Measurements from ENCODE around the gene SPEG.

Gene SPEG

GRCh38 chr2:219409619-219410018 lies 25.0 kb upstream of the SPEG start:
- no peak for TF ChIP-seq CTCF (IDR thresholded peaks at IDR 0.05; ENCODE audit: control insufficient read depth, insufficient read depth, low read depth, low read length, missing control alignments)
- no peak for DNase-seq (ENCODE audit: low read depth)
- H3K4me3 ChIP-seq (ENCODE audit: control insufficient read depth, low read depth, low read length), result no peak overlapping the region

- no peak for DNase-seq (ENCODE audit: low read depth)
- no peak for TF ChIP-seq CTCF (IDR thresholded peaks at IDR 0.05; ENCODE audit: control insufficient read depth, insufficient read depth, low read depth, low read length, missing control alignments)
- H3K4me3 ChIP-seq (ENCODE audit: control insufficient read depth, low read depth, low read length), result no peak overlapping the region
Observed at GRCh38 chr2:219410390-219410789, 24.3 kb upstream of the SPEG start.

- no peak overlapping the region for H3K4me3 ChIP-seq (ENCODE audit: control insufficient read depth, low read depth, low read length)
- no peak for DNase-seq (ENCODE audit: low read depth)
- no peak for TF ChIP-seq CTCF (IDR thresholded peaks at IDR 0.05; ENCODE audit: control insufficient read depth, insufficient read depth, low read depth, low read length, missing control alignments)
Observed at GRCh38 chr2:219414857-219415256, 19.8 kb upstream of the SPEG start.

GRCh38 chr2:219415580-219416234 lies 18.9 kb upstream of the SPEG start:
- no peak for TF ChIP-seq CTCF (IDR thresholded peaks at IDR 0.05; ENCODE audit: control insufficient read depth, insufficient read depth, low read depth, low read length, missing control alignments)
- no peak for DNase-seq (ENCODE audit: low read depth)

GRCh38 chr2:219416235-219416602 lies 18.4 kb upstream of the SPEG start:
- no peak overlapping the region for H3K4me3 ChIP-seq (ENCODE audit: control insufficient read depth, low read depth, low read length)
- no peak for TF ChIP-seq CTCF (IDR thresholded peaks at IDR 0.05; ENCODE audit: control insufficient read depth, insufficient read depth, low read depth, low read length, missing control alignments)
- no peak for DNase-seq (ENCODE audit: low read depth)

More at GRCh38 chr2:219415580-219416234, 18.9 kb upstream of the SPEG start:
- no peak overlapping the region for H3K4me3 ChIP-seq (ENCODE audit: control insufficient read depth, low read depth, low read length)

- TF ChIP-seq CTCF (IDR thresholded peaks at IDR 0.05; ENCODE audit: control insufficient read depth, insufficient read depth, low read depth, low read length, missing control alignments), result no peak
- DNase-seq (ENCODE audit: low read depth), result no peak
Observed at GRCh38 chr2:219416938-219417337, 17.7 kb upstream of the SPEG start.

More at GRCh38 chr2:219416938-219417337, 17.7 kb upstream of the SPEG start:
- no peak overlapping the region for H3K4me3 ChIP-seq (ENCODE audit: control insufficient read depth, low read depth, low read length)

Data from AG09309 (cell line).